T-helper 9 cell (primary cell): ENCODE data around the gene CHTF8.

Experiments
- DNase-seq: peaks from one replicate; pipeline ENCODE4 v3.0.0-alpha.2; 2020

The CHTF8 gene

DNA sequence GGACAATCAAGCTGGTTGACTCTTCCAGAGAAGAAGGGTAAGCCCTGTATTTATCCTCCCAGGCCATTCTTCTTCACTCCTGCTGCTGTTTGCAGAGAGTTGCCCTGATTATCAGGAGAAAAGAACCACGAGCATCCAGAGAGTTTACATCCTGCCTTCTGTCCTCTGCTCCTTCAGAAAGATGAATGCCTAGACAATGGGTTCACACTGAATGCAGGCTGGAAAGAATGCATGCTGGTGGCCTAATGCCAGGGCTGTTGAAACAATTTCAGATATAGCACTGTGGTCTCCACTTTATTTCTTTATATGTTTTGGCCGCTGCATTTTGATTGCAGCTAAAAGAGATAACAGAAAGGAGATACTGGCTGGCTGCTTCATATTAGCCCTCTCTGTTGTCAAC, 48.1 kb downstream of the CHTF8 start:
- no peak for DNase-seq

DNA sequence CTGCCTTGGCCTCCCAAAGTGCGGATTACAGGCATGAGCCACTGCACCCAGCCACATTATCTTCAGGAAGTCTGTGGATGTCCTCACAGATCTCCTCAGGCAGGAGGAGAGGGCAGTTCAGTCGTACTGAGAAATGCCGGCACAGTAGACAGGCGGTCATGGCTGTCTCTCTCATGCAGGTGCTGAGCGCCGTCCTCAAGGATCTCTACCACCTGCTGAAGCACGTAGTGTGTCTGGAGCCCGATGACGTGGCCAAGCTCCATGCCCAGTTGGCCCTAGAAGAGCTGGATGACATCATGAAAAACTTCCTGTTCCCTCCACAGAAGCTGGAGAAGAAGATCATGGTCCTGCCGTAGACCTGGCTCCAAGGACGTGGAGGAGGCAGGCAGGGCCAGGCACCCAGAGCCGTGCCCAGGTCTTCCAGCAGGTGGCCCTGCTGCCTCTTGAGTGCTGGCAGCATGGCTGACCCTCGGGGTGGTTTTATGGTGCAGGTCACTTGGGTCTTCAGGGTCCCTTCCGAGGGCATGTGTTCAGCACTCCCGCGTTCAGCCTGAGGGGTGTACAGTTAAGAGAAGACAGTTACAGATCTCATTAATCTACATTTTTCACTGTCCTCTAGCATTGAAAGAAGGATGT, 49.0 kb downstream of the CHTF8 start:
- no peak for DNase-seq

DNA sequence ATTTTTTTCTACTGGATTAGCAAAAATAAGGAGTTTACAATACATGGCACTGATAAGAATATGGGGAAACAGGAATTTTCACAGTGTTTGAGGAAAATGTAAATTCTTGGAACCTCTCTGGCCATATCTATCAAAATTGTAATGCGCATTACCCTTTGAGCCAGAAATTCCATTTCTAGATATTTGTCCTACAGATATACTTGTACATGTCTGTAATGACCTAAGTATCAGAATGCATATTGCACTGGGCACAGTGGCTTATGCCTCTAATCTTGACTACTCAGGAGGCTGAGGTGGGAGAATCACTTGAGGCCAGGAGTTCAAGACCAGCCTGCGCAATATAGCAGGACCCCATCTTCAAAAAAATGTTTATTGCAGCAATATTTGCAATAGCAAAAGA, 52.7 kb downstream of the CHTF8 start:
- DNase-seq: no peak

DNA sequence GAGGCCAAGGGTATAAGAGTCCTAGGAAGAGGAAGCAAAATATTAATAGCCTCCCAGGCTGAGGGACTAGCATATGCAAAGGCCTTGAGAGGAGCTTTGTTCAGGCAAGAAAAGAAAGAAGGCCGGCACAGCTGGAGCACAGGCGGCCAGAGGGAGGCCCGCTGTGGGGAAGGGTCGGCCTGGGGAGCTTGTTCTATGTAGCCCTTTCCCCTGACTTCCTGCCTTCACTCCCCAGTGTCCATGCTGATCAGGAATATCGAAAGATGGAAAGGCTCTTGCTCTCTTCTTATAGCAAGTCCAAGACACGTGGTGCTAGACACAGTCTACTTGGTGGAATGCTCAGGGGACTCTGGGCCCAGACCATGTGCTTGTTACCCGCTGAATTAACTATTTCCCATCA, 54.3 kb downstream of the CHTF8 start:
- no peak for DNase-seq

DNA sequence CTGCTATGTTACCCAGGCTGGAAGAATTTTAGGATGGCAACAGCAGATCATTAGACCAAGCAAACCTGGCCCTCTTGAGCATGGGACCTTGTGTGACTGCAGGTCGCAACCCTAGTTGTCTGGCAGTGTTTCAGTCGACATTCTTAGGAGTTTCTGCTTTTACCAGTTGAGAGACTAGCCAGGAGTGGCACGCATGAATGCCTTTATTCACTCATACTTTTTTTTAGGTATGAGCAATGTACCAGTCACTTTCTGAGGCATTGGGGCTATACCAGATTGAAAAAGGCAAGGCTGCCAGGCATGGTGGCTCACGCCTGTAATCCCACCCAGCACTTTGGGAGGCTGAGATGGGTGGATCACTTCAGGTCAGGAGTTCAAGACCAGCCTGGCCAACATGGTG, 55.1 kb downstream of the CHTF8 start:
- DNase-seq: no peak

DNA sequence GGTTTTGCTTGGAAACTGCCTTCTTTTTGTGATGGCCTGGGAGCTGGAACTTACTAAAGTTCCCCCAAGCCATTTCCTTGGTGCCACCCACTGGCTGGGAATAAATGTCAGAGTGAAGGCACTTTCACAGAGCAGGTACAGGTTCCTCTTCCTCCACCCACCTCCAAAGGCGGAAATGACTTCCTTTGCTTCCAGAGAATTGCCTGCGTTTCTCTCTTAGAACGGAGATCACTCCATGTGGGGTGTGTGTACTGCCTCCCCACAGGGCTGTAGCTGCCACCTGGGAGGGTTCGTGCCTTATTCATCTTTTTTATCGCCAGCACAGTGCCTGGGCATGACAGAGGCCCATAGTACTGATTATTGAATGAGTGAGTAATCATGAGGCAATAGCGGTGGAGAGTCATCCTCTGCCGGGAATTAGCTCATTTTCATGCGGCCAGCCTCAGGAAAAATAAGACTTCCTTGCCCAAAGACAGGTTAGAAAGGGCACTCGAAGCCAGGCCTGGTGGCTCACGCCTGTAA, 59.1 kb downstream of the CHTF8 start:
- no peak for DNase-seq

DNA sequence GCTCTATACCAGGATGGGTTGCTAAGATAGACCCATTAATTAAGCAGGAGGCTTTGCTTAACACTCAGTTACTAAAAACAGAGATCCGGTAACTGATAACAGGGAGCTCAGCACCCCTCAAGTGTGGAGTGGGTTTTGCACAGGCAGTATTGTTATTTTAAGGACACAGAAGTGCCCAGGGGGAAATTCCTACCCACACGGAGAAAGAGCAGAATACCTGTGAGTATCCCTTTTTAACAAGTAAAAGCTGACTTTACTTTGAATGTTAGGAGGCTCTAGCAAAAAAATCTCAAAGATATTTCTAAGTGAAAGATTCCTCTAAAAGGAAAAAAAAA, 59.8 kb downstream of the CHTF8 start:
- DNase-seq: no peak

DNA sequence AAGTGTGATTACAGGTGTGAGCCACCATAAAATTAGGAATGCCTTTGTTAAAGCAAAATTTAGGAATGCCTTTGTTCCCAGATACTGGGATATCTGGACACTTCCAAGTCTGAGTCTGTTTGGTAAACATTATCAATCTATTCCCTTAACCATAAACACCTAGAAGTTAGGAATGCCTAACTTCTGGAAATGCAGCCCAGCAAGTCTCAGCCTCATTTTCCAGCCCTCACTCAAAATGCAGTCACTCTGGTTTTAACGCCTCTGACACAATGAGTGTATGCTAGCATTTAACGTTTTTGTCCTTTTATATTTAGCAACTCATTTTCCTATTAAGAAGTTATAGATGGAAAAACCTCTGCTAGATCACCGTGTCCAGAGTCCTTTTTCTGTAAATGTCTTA, 61.4 kb downstream of the CHTF8 start:
- no peak for DNase-seq

DNA sequence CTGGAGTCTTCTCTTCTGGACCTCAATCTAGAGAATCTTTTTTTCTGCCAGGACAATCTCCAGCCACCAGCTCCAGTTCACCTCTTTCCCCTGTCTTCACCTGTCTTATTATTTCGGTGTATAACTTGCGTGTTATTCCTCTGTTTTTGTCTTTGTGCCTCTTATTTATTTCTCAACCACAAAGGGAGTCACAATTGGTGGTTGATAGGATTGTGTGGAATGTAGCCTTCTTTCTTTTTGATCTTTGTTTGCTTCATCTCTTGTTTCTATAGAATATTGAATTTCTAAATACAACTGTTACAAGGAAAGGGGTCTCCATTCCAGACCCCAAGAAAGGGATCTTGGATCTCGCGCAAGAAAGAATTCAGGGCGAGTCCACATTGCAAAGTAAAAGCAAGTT, 62.9 kb downstream of the CHTF8 start:
- no peak for DNase-seq
